ENCODE results near the gene EXT2. TPM values are rescaled to one million over a fixed set of nuclear protein-coding genes. Genes with fewer than 3 reads are reported as not detected.

Gene EXT2
- total RNA-seq, 3 donors from 2014 or later (not counting 1 experiment from before 2014, with no cell fraction given) = 44.2 to 50.3 (median 45.8) TPM

- Histone ChIP-seq H3K27ac (ENCODE audit: low read length) (no peak overlapping the region), H3K36me3 (ENCODE audit: control insufficient read depth, insufficient read depth, low read length) (peaks cover 59% of the 10 kb centered on the region), H3K27me3 (ENCODE audit: control insufficient read depth, insufficient read depth, low read length) (no peaks in the 10 kb centered on the region), H3K4me3 (ENCODE audit: low read length) (no peak overlapping the region), H3K4me1 (ENCODE audit: control insufficient read depth, insufficient read depth, low read length) (no peaks in the 10 kb centered on the region), H3K9me3 (ENCODE audit: control insufficient read depth, insufficient read depth, low read length) (no peaks in the 10 kb centered on the region)
- WGBS (ENCODE audit: insufficient coverage) = 100% methylated on average over 2 of the region's 2 CpGs
- H3K4me1 Mint-ChIP-seq = peaks cover 6 to 8% of the 10 kb centered on the region in 2 donors
- intact Hi-C loops (cut with micrococcal nuclease) = no loop called here
- peaks cover 34% of the 10 kb centered on the region for H3K36me3 Mint-ChIP-seq
- H3K4me3 Mint-ChIP-seq = no peak overlapping the region
- H3K9me3 Mint-ChIP-seq = no peaks in the 10 kb centered on the region
- H3K27me3 Mint-ChIP-seq (ENCODE audit: low read depth in 2 of 2) = no peaks in the 10 kb centered on the region
- ATAC-seq = no peak
- TF ChIP-seq CTCF (IDR thresholded peaks at IDR 0.05) = no peak
- H3K27ac Mint-ChIP-seq = no peak overlapping the region
- DNase-seq = no peak
Observed at GRCh38 chr11:44126304-44126703, 30.8 kb downstream of the EXT2 start.

- WGBS (ENCODE audit: insufficient coverage) = 95% methylated on average over 7 of the region's 8 CpGs
- ATAC-seq = no peak
- Mint-ChIP-seq H3K27ac (no peak overlapping the region), H3K27me3 (ENCODE audit: low read depth in 2 of 2) (no peaks in the 10 kb centered on the region), H3K4me1 (no peaks in the 10 kb centered on the region), H3K36me3 (peaks cover 35% of the 10 kb centered on the region), H3K4me3 (no peak overlapping the region), H3K9me3 (no peaks in the 10 kb centered on the region)
- no peaks in the 10 kb centered on the region for H3K9me3 ChIP-seq (ENCODE audit: control insufficient read depth, insufficient read depth, low read length)
- H3K4me3 ChIP-seq (ENCODE audit: low read length) = no peak overlapping the region
- DNase-seq = no peak
- no peak for TF ChIP-seq CTCF (IDR thresholded peaks at IDR 0.05)
- intact Hi-C loops (cut with micrococcal nuclease) = no loop called here
- no peaks in the 10 kb centered on the region for H3K4me1 ChIP-seq (ENCODE audit: control insufficient read depth, insufficient read depth, low read length)
- H3K27ac ChIP-seq (ENCODE audit: low read length) = no peak overlapping the region
- H3K27me3 ChIP-seq (ENCODE audit: control insufficient read depth, insufficient read depth, low read length) = no peaks in the 10 kb centered on the region
- peaks cover 60% of the 10 kb centered on the region for H3K36me3 ChIP-seq (ENCODE audit: control insufficient read depth, insufficient read depth, low read length)
Observed at GRCh38 chr11:44127130-44127529, 31.7 kb downstream of the EXT2 start.

- no peaks in the 10 kb centered on the region for H3K9me3 ChIP-seq (ENCODE audit: control insufficient read depth, insufficient read depth, low read length)
- TF ChIP-seq CTCF (IDR thresholded peaks at IDR 0.05) = no peak
- H3K36me3 ChIP-seq (ENCODE audit: control insufficient read depth, insufficient read depth, low read length) = peaks cover 64% of the 10 kb centered on the region
- H3K27ac Mint-ChIP-seq = no peak overlapping the region
- WGBS (ENCODE audit: insufficient coverage) = 94% methylated on average over 1 of the region's 3 CpGs
- no peaks in the 10 kb centered on the region for H3K4me1 Mint-ChIP-seq
- H3K4me3 ChIP-seq (ENCODE audit: low read length) = no peak overlapping the region
- intact Hi-C loops (cut with micrococcal nuclease) = no loop called here
- H3K4me1 ChIP-seq (ENCODE audit: control insufficient read depth, insufficient read depth, low read length) = no peaks in the 10 kb centered on the region
- no peak overlapping the region for H3K27ac ChIP-seq (ENCODE audit: low read length)
- H3K4me3 Mint-ChIP-seq = no peak overlapping the region
- H3K27me3 ChIP-seq (ENCODE audit: control insufficient read depth, insufficient read depth, low read length) = no peaks in the 10 kb centered on the region
- H3K36me3 Mint-ChIP-seq = peaks cover 35% of the 10 kb centered on the region
- ATAC-seq = no peak
- no peaks in the 10 kb centered on the region for H3K27me3 Mint-ChIP-seq (ENCODE audit: low read depth in 2 of 2)
- H3K9me3 Mint-ChIP-seq = no peaks in the 10 kb centered on the region
- DNase-seq = no peak
Observed at GRCh38 chr11:44128729-44129128, 33.3 kb downstream of the EXT2 start.

DNA sequence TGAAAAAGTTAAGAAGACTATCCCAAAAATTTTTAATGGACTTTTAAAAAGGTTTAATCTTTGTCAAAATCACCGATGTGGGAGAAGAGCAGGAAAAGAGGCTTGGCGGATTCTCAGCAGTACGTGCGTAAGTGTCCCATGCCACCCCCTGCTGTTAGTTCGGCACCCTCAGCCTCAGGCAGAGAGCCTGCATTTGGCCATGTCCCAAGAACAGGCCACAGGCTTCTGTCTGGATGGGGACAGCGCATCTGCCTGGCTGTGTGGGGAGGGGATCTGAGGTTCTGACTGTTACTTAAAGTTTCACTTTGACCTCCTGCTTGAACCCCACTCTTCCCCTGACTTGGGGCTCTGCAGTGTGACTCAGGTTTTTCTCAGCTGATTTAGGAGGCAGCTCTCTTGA lies 35.3 kb downstream of the EXT2 start:
- Mint-ChIP-seq H3K27ac (no peak overlapping the region), H3K36me3 (peaks cover 29% of the 10 kb centered on the region)

More for the DNA sequence above, 35.3 kb downstream of the EXT2 start:
- Histone ChIP-seq H3K4me3 (ENCODE audit: low read length) (no peak overlapping the region), H3K27me3 (ENCODE audit: control insufficient read depth, insufficient read depth, low read length) (no peaks in the 10 kb centered on the region), H3K36me3 (ENCODE audit: control insufficient read depth, insufficient read depth, low read length) (peaks cover 50% of the 10 kb centered on the region), H3K9me3 (ENCODE audit: control insufficient read depth, insufficient read depth, low read length) (no peaks in the 10 kb centered on the region), H3K4me1 (ENCODE audit: control insufficient read depth, insufficient read depth, low read length) (no peaks in the 10 kb centered on the region), H3K27ac (ENCODE audit: low read length) (no peak overlapping the region)
- TF ChIP-seq CTCF (IDR thresholded peaks at IDR 0.05) = no peak
- 97% methylated on average over 6 of the region's 6 CpGs for WGBS (ENCODE audit: insufficient coverage)
- ATAC-seq (no peak), DNase-seq (no peak)
- H3K9me3 Mint-ChIP-seq = no peaks in the 10 kb centered on the region
- intact Hi-C loops (cut with micrococcal nuclease) = no loop called here
- H3K27me3 Mint-ChIP-seq (ENCODE audit: low read depth in 2 of 2) = no peaks in the 10 kb centered on the region
- no peak overlapping the region for H3K4me3 Mint-ChIP-seq
- no peaks in the 10 kb centered on the region for H3K4me1 Mint-ChIP-seq

Measured in natural killer cell (primary cell).